Retinal pigment epithelial cell (primary cell): Measurements from ENCODE around the gene NOTUM.

ENCODE experiments used
- DNase-seq: peaks from one replicate; pipeline ENCODE4 v3.0.0-alpha.2; 2010; ENCODE audit warnings: low read depth
- H3K4me3 ChIP-seq: 2 replicates; pipeline ENCODE4 v1.5.1; 2011; ENCODE audit warnings: mild to moderate bottlenecking, low read length, control low read depth, moderate library complexity
- CTCF ChIP-seq: conservative IDR thresholded peaks from 2 replicates; pipeline ENCODE4 v1.5.1; 2011; ENCODE audit warnings: low read depth, low read length, control low read depth, inconsistent platforms

The NOTUM gene

GRCh38 chr17:81934850-81935708 lies 25.9 kb downstream of the NOTUM start:
- H3K4me3 ChIP-seq: no peak overlapping the region

DNA sequence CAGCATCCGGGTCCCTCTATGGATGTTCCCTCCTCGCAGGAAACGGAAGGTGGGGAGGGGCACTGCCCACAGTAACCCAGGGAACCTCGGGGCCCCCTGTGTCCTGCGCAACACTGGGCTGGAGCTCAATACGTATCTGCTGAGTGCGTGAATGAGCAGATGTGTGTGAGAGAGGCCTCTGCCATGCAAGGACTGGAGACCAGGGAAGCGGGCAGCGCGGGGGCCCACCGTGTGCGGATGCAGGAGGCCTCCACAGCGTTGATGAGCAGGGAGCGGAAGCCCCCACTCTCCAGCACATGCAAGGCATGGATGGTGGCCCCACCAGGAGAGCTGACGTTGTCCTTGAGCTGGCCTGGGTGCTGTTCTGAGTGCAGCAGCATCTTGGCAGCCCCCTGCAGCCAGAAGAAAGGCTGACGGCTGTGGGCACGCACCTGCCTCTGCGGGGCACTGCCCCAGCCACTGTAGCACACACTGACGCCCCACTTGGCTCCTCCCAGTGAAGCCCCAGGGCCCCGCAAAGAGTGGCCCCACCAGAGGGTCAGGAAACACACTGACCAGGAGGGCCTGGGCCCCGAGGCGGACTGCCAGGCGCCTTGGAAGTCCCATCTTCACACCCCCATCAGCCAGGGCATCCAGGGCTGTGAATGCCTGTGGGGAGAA lies 26.8 kb downstream of the NOTUM start:
- TF ChIP-seq CTCF: no peak
- no peak for DNase-seq
- no peak overlapping the region for H3K4me3 ChIP-seq

More at GRCh38 chr17:81934850-81935708, 25.9 kb downstream of the NOTUM start:
- no peak for DNase-seq
- no peak for TF ChIP-seq CTCF

- no peak overlapping the region for H3K4me3 ChIP-seq
- TF ChIP-seq CTCF: no peak
- DNase-seq: no peak
Measured at GRCh38 chr17:81933178-81933699, 27.7 kb downstream of the NOTUM start.

DNA sequence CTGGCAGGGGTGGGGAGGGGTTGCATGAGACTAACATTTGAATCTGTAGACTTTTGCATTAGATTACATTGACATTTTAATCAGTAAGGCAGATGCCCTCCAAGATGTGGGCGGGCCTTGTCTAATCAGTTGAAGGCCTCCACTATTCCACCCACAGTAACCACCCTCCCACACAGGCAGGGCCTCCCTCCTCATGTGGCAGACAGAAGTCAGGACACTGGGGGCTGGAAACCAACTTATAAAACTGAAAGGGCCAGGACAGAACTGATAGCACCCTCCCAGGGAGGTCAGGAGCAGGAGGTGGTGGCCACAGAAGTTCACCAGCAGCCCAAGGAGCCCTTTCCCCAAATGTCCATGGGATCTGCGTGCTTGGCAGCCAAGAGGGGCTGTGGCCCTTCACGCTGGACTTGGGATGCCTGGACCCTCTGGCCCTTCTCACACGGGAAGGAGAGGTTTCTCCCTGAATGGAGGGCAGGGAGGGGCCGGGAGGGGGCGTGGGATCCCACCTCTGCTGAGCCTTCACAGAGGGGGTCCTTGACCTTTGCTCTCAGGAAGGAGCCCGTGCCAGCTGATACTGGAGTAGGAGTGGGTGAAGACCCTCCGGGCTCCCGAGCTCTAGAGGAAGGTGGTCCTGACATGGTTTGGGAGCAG lies 28.5 kb downstream of the NOTUM start:
- TF ChIP-seq CTCF: no peak
- DNase-seq: no peak
- no peak overlapping the region for H3K4me3 ChIP-seq

GRCh38 chr17:81931557-81932332 lies 29.2 kb downstream of the NOTUM start:
- TF ChIP-seq CTCF: no peak
- no peak for DNase-seq
- H3K4me3 ChIP-seq: no peak overlapping the region

GRCh38 chr17:81931189-81931556 lies 29.8 kb downstream of the NOTUM start:
- DNase-seq: no peak
- no peak for TF ChIP-seq CTCF
- no peak overlapping the region for H3K4me3 ChIP-seq
